ENCODE data around the gene DEFB114. TPM values are rescaled to one million over a fixed set of nuclear protein-coding genes. Genes with fewer than 3 reads are reported as not detected.

Gene DEFB114, protein sequence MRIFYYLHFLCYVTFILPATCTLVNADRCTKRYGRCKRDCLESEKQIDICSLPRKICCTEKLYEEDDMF
- total RNA-seq (2016; rRNA removed; fragmentation: Illumina TruSeq; extraction: Trizol) (not detected in 2 replicates), polyA plus RNA-seq (2011; rRNA removed) (not detected in 2 replicates), polyA minus RNA-seq (2011; rRNA and poly(A)+ RNA removed; ENCODE audit: low replicate concordance) (not detected in 2 replicates), Bru-seq, nascent RNA (not detected), BruChase-seq, experiment 1, labeled RNA remaining after a 6-hour chase (not detected), BruChase-seq, experiment 2, labeled RNA remaining after a 2-hour chase (not detected)
- not detected in 2 replicates for total RNA-seq (2016; cell fraction: cytosol; rRNA removed; fragmentation: Illumina TruSeq; extraction: Trizol; ENCODE audit: low read depth)
- total RNA-seq (2016; cell fraction: insoluble cytoplasmic fraction; rRNA removed; fragmentation: Illumina TruSeq; extraction: Trizol) = not detected in 2 replicates
- total RNA-seq (2016; cell fraction: membrane; rRNA removed; fragmentation: Illumina TruSeq; extraction: Trizol) = not detected in 2 replicates
- total RNA-seq (2016; cell fraction: nucleus; rRNA removed; fragmentation: Illumina TruSeq; extraction: Trizol) = not detected in 2 replicates
- not detected in 2 replicates for polyA plus RNA-seq (2011; cell fraction: cytosol; rRNA removed)
- not detected in 2 replicates for polyA plus RNA-seq (2011; cell fraction: nucleus; rRNA removed)
- polyA plus RNA-seq (2012) = not detected in 2 replicates
- not detected in 2 replicates for polyA plus RNA-seq (2016; cell fraction: cytosol; fragmentation: Illumina TruSeq; extraction: Trizol; ENCODE audit: low read depth)
- polyA plus RNA-seq (2016; cell fraction: insoluble cytoplasmic fraction; fragmentation: Illumina TruSeq; extraction: Trizol; ENCODE audit: low read depth) = not detected in 2 replicates
- polyA plus RNA-seq (2016; cell fraction: membrane; fragmentation: Illumina TruSeq; extraction: Trizol; ENCODE audit: low read depth) = not detected in 2 replicates
- not detected in 2 replicates for polyA plus RNA-seq (2016; cell fraction: nucleus; fragmentation: Illumina TruSeq; extraction: Trizol; ENCODE audit: insufficient read depth, low read depth)
- polyA minus RNA-seq (2011; cell fraction: cytosol; rRNA and poly(A)+ RNA removed) = not detected in 2 replicates
- polyA minus RNA-seq (2011; cell fraction: nucleus; rRNA and poly(A)+ RNA removed) = not detected in 2 replicates
- long read RNA-seq, experiment 1 = 0 reads
- long read RNA-seq, experiment 2 = 0 reads

DNA sequence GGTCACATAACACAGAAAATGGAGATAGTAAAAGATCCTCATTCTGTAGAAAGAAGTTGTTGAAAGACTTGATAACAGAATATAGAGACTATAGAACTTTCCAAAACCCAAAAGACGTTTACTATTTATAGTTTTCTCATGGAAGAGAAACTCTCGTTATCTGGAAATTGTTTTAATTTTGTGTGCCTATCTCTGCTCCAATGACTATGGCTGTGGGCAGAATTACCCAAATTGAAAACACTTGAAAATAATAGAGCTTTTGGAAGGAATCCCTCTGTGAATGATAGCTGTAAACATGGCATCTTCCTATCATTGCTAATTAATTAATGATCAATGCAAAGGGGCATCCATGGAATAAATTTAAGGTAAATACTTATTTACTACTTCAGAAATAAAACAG lies at the start of gene DEFB114:
Gene DEFB114 (minus strand): TSS at position 101 of the 400 bp plus-strand sequence. CDS start 59 bp downstream, at position 42.
- no peak for DNase-seq (ENCODE audit: low spot score)
- in situ Hi-C loops (cut with HindIII; ENCODE audit: extremely low pct_ligation_motif_present, low pct_unique_long_range_greater_than_20kb) = no loop called here
- H3K9me3 ChIP-seq (ENCODE audit: low read length) = no peaks in the 10 kb centered on the region

More for the DNA sequence above, at the start of gene DEFB114:
- 0% methylated on average over 2 of the region's 2 CpGs for WGBS (ENCODE audit: low lambda C conversion rate)
- no peaks in the 10 kb centered on the region for H4K20me1 ChIP-seq (ENCODE audit: insufficient read depth, low read length)
- ATAC-seq = no peak
- no peaks in the 10 kb centered on the region for H3K4me1 ChIP-seq (ENCODE audit: insufficient read depth, low read length)
- H3K79me2 ChIP-seq (ENCODE audit: insufficient read depth, low read length) = no peaks in the 10 kb centered on the region
- H3K27ac ChIP-seq (ENCODE audit: extremely low read length, insufficient read depth, low read length) = no peak within 1 kb of the TSS
- ChIA-PET POLR2A (no interaction called here), CTCF (ENCODE audit: low intra/inter-chr PET ratio, low total read pairs) (no interaction called here)
- H3K36me3 ChIP-seq (replicated peaks in 1 of 2; ENCODE audit: control insufficient read depth in 1 of 2, insufficient read depth in 2 of 2, low read length in 2 of 2) = no peaks in the 10 kb centered on the region
- intact Hi-C loops (cut with micrococcal nuclease; ENCODE audit: unreplicated experiment) = no loop called here
- no peak within 1 kb of the TSS for H3K4me3 ChIP-seq (replicated peaks in 1 of 3; ENCODE audit: insufficient read depth in 1 of 3, low read depth in 2 of 3, low read length in 3 of 3)
- TF ChIP-seq CENPT (CRISPR knock-in tag; IDR thresholded peaks at IDR 0.05; ENCODE audit: low read depth) = no peak
- TF ChIP-seq ZBTB46 (CRISPR knock-in tag; IDR thresholded peaks at IDR 0.05; ENCODE audit: borderline replicate concordance) = no peak
- no peak for TF ChIP-seq ZNF468 (CRISPR knock-in tag; IDR thresholded peaks at IDR 0.05)
- TF ChIP-seq ZNF83 (CRISPR knock-in tag; IDR thresholded peaks at IDR 0.05; ENCODE audit: borderline replicate concordance) = no peak
- TF ChIP-seq ZNF782 (CRISPR knock-in tag; IDR thresholded peaks at IDR 0.05; ENCODE audit: borderline replicate concordance) = no peak
- no peak for TF ChIP-seq ADNP (CRISPR knock-in tag; IDR thresholded peaks at IDR 0.05)
- no peak for TF ChIP-seq GLI4 (CRISPR knock-in tag; IDR thresholded peaks at IDR 0.05; ENCODE audit: borderline replicate concordance)
- H2AFZ ChIP-seq (ENCODE audit: low read length) = no peak within 1 kb of the TSS
- H3K9ac ChIP-seq (ENCODE audit: insufficient read depth, low read depth, low read length) = no peak within 1 kb of the TSS
- H3K27me3 ChIP-seq (ENCODE audit: control insufficient read depth in 1 of 2, insufficient read depth in 2 of 2, low read length in 2 of 2) = no peaks in the 10 kb centered on the region
- no peak within 1 kb of the TSS for H3K4me2 ChIP-seq (ENCODE audit: low read depth, low read length)
- no TSS peak for BruUV-seq (replicated peaks)
- FAIRE-seq = no peak
